Midbrain (tissue), 1 donor: Measurements from ENCODE around the gene PLN.
A peak's percentile ranks its signal among the peaks of the same experiment; 100 is the strongest.

Experiments used
- DNase-seq: peaks from one replicate; lab custom pipeline; 2025; lab: John Stamatoyannopoulos, UW

The PLN gene

DNA sequence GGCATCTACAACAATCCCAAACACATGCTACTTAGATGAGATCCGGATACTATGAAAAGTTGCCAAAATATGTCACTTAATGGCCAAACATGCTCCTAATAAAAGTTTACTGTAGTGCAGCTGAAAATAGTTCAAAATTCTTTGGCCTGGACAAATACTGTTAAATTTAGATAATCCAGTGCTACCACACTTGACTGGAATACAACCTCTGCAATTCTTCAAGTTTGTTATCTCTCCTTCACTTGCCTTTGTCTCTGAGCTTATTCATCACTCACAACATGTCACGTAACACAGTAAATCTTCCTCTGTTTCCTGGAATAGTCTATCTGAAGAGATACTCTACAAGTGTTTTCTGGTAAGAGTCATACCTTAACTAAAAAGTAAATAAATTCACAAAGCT lies 10.5 kb upstream of the PLN start:
- DNase-seq: no peak

DNA sequence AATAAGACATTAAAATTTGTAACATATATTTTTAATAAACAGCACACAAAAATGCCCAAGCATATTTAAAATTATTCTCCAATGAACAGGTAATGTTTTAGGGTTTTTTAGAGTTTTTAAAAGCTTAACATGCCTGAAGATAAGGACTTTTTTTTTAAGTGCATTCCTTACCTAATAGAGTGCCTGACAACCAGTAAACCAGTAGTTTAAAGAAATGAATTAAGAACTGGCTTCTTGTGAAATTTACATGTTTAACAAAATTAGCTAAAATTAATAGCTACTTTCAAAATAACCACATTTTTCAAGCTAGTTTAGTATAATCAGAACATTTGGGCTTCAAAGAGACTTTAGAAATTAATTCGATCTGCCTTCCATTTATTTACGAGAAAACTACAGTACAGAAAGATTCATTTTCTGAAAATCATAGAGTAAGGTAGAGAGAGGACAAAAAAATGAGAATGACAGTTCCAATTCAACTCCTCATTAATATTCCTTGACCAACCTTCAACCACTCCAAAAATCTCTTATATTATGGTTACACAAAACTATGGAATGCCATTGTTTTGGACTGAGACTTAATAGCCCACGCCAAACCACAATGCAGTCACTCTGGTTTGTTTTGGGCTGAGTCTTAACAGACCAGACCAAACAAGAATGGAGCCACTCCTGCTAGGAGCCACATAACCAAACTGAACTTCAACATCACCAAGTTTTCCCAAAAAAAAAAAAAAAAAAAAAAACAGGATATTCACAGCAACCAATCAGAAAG lies 5.7 kb upstream of the PLN start:
- DNase-seq: no peak

DNA sequence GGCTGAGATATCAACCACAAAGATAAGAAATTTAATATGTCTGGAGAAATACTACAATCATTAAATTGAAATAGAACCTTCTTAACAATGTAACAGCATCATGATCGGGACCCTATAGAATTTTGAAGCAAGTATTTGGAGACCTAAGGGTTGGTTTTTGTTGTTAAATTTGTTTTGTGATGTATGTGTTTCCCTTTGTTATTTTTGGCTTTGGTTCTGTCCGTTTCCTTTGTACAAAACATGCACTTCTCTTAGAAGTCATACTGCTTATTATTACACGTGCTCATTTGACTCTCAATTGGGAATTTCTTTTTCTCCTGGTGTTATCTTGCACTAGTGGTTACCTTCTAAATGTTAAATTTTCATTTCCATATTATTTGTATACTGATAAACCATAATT lies 4.0 kb upstream of the PLN start:
- no peak for DNase-seq

GRCh38 chr6:118546164-118546879 lies 1.8 kb upstream of the PLN start:
- DNase-seq: no peak

DNA sequence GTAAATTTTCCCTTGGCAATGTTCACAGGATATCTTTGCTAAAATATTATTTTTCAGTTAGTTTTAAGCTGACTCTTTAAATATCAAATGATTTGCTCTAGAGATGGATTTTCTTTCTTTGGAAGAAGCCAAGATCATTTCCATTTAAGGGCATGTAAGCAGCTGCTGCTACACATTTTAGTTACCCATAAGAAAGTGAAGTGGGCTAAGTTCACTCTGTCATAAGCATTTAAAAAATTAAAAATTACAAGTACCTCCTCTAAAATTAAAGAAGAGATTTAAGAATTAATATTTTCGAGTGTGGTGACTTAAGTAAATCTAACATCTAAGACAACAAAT lies 1.2 kb upstream of the PLN start:
- no peak for DNase-seq

DNA sequence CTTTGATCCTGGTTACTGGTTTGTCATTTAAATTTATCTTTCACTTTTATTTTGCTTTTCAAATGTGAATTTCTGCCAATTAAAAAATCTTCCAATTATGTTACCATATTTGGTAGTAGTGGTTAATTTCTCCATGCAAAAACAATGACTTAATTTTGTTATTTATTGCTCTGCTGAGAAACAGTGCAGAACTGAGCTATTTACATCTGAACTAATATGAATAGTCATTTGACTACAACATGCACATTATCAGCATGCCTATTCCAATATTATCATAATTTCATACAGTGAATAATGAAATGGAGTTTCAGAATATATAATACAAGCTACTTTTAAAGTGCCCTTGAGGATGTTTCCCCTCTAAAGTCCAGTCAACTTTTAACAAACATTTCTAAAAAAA lies 517 bp downstream of the PLN start:
- DNase-seq: no peak

DNA sequence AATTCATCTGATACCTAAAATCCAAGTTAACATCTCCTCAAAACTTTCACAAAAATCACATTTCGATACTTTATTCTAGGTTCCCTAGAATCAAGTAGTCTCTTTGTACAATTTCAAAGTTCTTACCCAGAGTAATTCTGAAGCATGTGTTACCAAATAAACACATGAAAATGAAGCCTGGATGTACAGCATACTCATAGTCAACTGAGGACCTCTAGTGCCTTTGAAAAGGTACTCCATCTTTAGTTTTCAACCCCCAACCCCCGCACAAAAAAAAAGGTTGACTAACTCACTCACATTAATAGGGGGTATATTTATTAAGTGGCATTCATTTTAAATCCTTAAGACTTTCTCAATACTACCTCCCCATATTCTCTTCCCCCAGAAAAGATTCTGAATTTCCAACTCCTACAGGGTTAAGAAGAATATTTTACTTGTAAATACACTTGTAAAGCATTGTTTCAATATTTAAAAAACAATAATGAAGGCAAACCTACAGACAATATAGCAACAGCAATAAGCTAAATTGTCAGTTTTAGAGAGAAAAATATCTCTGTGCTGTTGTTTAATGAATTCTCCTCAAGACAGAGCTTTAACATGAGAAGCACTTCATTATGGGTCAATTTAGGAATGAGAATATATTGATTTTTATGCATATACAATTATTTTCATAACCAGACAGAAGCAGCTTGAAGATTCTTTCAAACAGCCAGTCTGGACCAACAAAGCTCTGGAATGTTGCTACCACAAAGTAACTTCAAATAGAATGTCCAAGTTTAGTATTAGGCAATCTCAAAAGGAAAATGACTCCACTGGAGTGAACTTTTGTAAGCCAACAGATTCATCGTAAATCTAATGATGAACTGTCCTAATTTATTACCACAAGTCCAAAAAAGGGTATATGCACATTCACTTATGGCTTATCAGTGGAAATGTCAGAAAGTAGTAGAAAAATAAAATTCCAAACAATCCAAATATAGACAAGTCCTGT lies 3.3 kb downstream of the PLN start:
- peak; percentile 50 for DNase-seq

GRCh38 chr6:118553132-118553531 lies 5.0 kb downstream of the PLN start:
- DNase-seq: no peak

GRCh38 chr6:118554698-118555097 lies 6.6 kb downstream of the PLN start:
- DNase-seq: no peak

- no peak for DNase-seq
These were observed 10.5 kb downstream of the PLN start for GRCh38 chr6:118558464-118559217.

GRCh38 chr6:118559659-118560058 lies 11.6 kb downstream of the PLN start:
- no peak for DNase-seq

- no peak for DNase-seq
These were observed 14.2 kb downstream of the PLN start for GRCh38 chr6:118562248-118562647.

- no peak for DNase-seq
These were observed 14.9 kb downstream of the PLN start for GRCh38 chr6:118562959-118563358.

- DNase-seq: no peak
These were observed 17.3 kb downstream of the PLN start for GRCh38 chr6:118565311-118565960.

- DNase-seq: no peak
These were observed 19.9 kb downstream of the PLN start for GRCh38 chr6:118567974-118568373.

DNA sequence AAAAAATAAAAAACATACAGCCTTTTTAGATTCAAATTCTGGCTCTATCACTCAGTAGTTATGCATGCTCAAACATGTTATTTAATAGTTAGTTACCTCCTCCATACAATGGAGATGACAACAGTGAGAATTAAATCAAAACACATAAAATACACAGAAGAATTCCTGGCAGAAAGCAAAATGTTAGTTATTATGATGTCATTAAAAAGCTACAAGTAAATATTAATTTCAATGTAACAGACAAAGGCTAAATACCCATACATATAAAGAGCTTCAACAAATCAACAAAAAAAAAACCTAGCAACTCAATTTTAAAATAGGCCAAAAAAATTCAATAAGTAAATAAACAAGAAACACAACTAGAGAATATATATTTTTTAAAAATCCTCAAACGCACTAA lies 21.4 kb downstream of the PLN start:
- DNase-seq: no peak

- no peak for DNase-seq
These were observed 23.0 kb downstream of the PLN start for GRCh38 chr6:118571121-118571520.

GRCh38 chr6:118574051-118574865 lies 26.2 kb downstream of the PLN start:
- no peak for DNase-seq

DNA sequence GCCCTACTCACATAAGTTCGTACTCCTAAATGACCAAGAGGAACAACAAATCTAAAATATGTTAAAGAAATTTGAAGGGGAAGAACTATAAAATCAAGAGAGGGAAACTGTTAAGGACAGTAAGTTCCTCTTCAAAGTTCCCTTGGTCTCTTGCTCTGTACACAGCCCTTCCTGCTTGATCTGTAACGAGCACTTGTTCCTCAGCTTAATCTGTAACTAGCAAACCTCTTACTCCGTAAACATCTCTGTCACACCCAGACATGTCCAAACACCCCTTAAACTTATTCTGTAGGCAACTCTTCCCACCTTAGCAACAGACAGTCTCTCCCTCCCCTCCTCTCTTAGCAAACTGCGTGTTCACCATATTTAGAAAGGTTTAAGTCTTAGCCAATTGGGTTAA lies 29.9 kb downstream of the PLN start:
- DNase-seq: no peak

- DNase-seq: no peak
These were observed 30.5 kb downstream of the PLN start for GRCh38 chr6:118578617-118579016.
